A673 (cell line): ENCODE measurements around the gene CHST1.

Experiments used
- CTCF ChIP-seq: fragments of 300-800, 200-600 bp; sonication (generic); conservative IDR thresholded peaks from 2 replicates; pipeline ENCODE4 v1.5.1; 2017; ENCODE audit warnings: low read depth, mild to moderate bottlenecking, antibody characterized with exemption, low read length, moderate library complexity, mixed read lengths
- EZH2 ChIP-seq: fragments of 200-600 bp; sonication (generic); IDR thresholded peaks from 2 replicates; pipeline ENCODE4 v1.6.1; 2017; ENCODE audit warnings: borderline replicate concordance, low read depth, mild to moderate bottlenecking, mixed read lengths, antibody characterized with exemption, low read length; ENCODE audit not compliant: poor library complexity, severe bottlenecking

DNA sequence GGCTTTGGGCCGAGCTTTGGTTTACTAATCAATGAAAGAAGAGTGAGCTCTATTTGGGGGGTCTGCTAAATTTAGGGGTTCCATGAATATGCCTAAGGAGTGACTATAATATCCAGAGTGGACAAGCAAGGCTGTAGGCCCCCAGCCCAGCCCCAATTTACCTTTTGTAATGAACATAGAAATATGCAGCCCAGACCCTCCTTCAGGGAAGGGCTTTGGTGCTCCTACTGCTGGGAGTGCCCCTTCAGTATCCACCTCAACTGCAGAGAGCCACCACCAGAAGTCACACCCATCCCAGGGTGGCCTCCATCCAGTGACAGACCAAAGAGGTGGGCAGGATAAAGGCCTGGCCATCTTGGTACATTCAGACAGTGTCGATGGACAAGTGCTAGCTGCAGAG, 43.1 kb downstream of the CHST1 start:
- no peak for TF ChIP-seq EZH2
- no peak for TF ChIP-seq CTCF
